HCT116 (cell line): ENCODE results near the gene TNRC6A. TPM values are rescaled to one million over a fixed set of nuclear protein-coding genes. Genes with fewer than 3 reads are reported as not detected.

ENCODE experiments used
- ATAC-seq: fragments of 200-7000 bp; cut with Tn5 transposase; 2 replicates; pipeline ENCODE4 v1.9.1; 2020; ENCODE audit warnings: mild to moderate bottlenecking, moderate library complexity
- BruUV-seq: library from RNA; stranded (reverse); fragments of 400-500 nt; replicated peaks from 2 replicates; lab custom pipeline; 2021; lab: Mats Ljungman, UMichigan
- CTCF ChIA-PET: fragments of 300-600 bp; sonication (Branson Sonifier 250); formaldehyde crosslinking; loops from one replicate; lab custom pipeline; 2021; ENCODE audit warnings: antibody characterized with exemption; lab: Charles Lee
- POLR2A ChIA-PET: fragments of 300-600, 350-600 bp; sonication (Branson Sonifier 250); formaldehyde crosslinking; loops from one replicate; lab custom pipeline; 2021; ENCODE audit warnings: antibody characterized with exemption; lab: Charles Lee
- RAD21 ChIA-PET, 2 experiments: fragments of 300-600 bp; sonication (Branson Sonifier 250); formaldehyde crosslinking; loops; one replicate each; lab custom pipeline; 2023; ENCODE audit warnings: low total read pairs in 2 of 2; ENCODE audit not compliant: uncharacterized antibody in 2 of 2, unreplicated experiment in 2 of 2, low non-redundant PET in 1 of 2; lab: Charles Lee
- DNase-seq: peaks from one replicate; pipeline ENCODE4 v3.0.0-alpha.2; 2010; ENCODE audit warnings: low read depth, low spot score
- H2AFZ ChIP-seq: fragments of 200-600 bp; shearing (Covaris generic), sonication (generic); 2 replicates; pipeline ENCODE4 v1.6.1; 2017; ENCODE audit warnings: low read depth, mixed run types, mixed read lengths, antibody characterized with exemption, low read length; ENCODE audit not compliant: poor library complexity, severe bottlenecking
- H3K27ac ChIP-seq: 2 replicates; pipeline ENCODE4 v1.5.1; 2012; ENCODE audit warnings: low read depth, low read length
- H3K27me3 ChIP-seq: fragments of 200-600 bp; sonication (generic); 2 replicates; pipeline ENCODE4 v1.6.1; 2016; ENCODE audit warnings: mixed run types, low read length, mixed read lengths; ENCODE audit not compliant: insufficient read depth
- H3K36me3 ChIP-seq, 2 experiments: fragments of 200-500 bp in 1 of 2; fragments of 200-600 bp in 1 of 2; sonication (Bioruptor generic) in 1 of 2; sonication (generic) in 1 of 2; 2 replicates each; pipeline versions ENCODE4 v1.5.1 to v1.6.1; 2014 to 2016; ENCODE audit warnings: low read length in 2 of 2, inconsistent platforms in 1 of 2, mixed read lengths in 1 of 2, mixed run types in 1 of 2; ENCODE audit not compliant: insufficient read depth in 2 of 2, control insufficient read depth in 1 of 2
- H3K4me1 ChIP-seq, 2 experiments: fragments of 200-600 bp in 1 of 2; sonication (generic) in 1 of 2; 2 replicates each; pipeline versions ENCODE4 v1.5.1 to v1.6.1; 2012 to 2017; ENCODE audit warnings: low read length in 2 of 2, inconsistent platforms in 1 of 2, mild to moderate bottlenecking in 1 of 2, mixed read lengths in 1 of 2, mixed run types in 1 of 2, moderate library complexity in 1 of 2; ENCODE audit not compliant: insufficient read depth in 2 of 2, control insufficient read depth in 1 of 2
- H3K4me2 ChIP-seq: fragments of 200-600 bp; sonication (generic); 2 replicates; pipeline ENCODE4 v1.6.1; 2017; ENCODE audit warnings: mixed run types, low read length, mixed read lengths
- H3K4me3 ChIP-seq, 2 experiments: fragments of 200-600 bp in 1 of 2; sonication (generic) in 1 of 2; replicated peaks in 1 of 2; 2 replicates each; pipeline ENCODE4 v1.5.1; 2011 to 2016; ENCODE audit warnings: low read length in 2 of 2, control low read depth in 1 of 2, low read depth in 1 of 2, mild to moderate bottlenecking in 1 of 2, mixed read lengths in 1 of 2, mixed run types in 1 of 2
- H3K79me2 ChIP-seq: fragments of 200-600 bp; sonication (generic); 2 replicates; pipeline ENCODE4 v1.6.1; 2017; ENCODE audit warnings: mild to moderate bottlenecking, mixed run types, low read length, moderate library complexity, mixed read lengths; ENCODE audit not compliant: insufficient read depth
- H3K9ac ChIP-seq: fragments of 200-600 bp; sonication (generic); 2 replicates; pipeline ENCODE4 v1.6.1; 2016; ENCODE audit warnings: low read length, mixed read lengths
- H3K9me2 ChIP-seq: fragments of 200-600 bp; sonication (generic), shearing (Covaris generic); 2 replicates; pipeline ENCODE4 v1.6.1; 2017; ENCODE audit warnings: mixed run types, mild to moderate bottlenecking, moderate library complexity; ENCODE audit not compliant: insufficient read depth
- H3K9me3 ChIP-seq, 2 experiments: fragments of 200-500 bp in 1 of 2; fragments of 200-600 bp in 1 of 2; sonication (Bioruptor generic) in 1 of 2; sonication (generic) in 1 of 2; 2 replicates each; pipeline ENCODE4 v1.6.1; 2014 to 2017; ENCODE audit warnings: low read length in 2 of 2, mixed read lengths in 2 of 2, inconsistent platforms in 1 of 2, low read depth in 1 of 2, mild to moderate bottlenecking in 1 of 2, mixed run types in 1 of 2, moderate library complexity in 1 of 2; ENCODE audit not compliant: control insufficient read depth in 1 of 2, insufficient read depth in 1 of 2
- H4K20me1 ChIP-seq: fragments of 200-600 bp; sonication (generic), shearing (Covaris generic); 2 replicates; pipeline ENCODE4 v1.6.1; 2017; ENCODE audit warnings: mixed run types, mild to moderate bottlenecking, moderate library complexity; ENCODE audit not compliant: insufficient read depth
- CEBPB ChIP-seq: IDR thresholded peaks from 2 replicates; pipeline ENCODE4 v1.6.1; 2012; ENCODE audit warnings: low read depth
- CTCF ChIP-seq, 3 experiments: fragments of 200-600 bp in 1 of 3; sonication (generic) in 1 of 3; IDR thresholded peaks in 2 of 3; conservative IDR thresholded peaks in 1 of 3; 2 replicates each; pipeline ENCODE4 v1.5.1; 2012 to 2017; ENCODE audit warnings: low read depth in 2 of 3, low read length in 2 of 3, antibody characterized with exemption in 1 of 3, borderline replicate concordance in 1 of 3, control low read depth in 1 of 3, mild to moderate bottlenecking in 1 of 3, mixed read lengths in 1 of 3, mixed run types in 1 of 3, moderate library complexity in 1 of 3; ENCODE audit not compliant: insufficient read depth in 1 of 3
- ELF1 ChIP-seq: IDR thresholded peaks from 2 replicates; pipeline ENCODE4 v1.6.1; 2012; ENCODE audit warnings: low read depth, borderline replicate concordance
- JUND ChIP-seq: IDR thresholded peaks from 2 replicates; pipeline ENCODE4 v1.6.1; 2012
- SIN3A ChIP-seq: IDR thresholded peaks from 2 replicates; pipeline ENCODE4 v1.6.1; 2012; ENCODE audit warnings: low read depth
- TCF7L2 ChIP-seq: IDR thresholded peaks from 2 replicates; pipeline ENCODE4 v1.7.0; 2011; ENCODE audit warnings: borderline replicate concordance, inconsistent platforms; ENCODE audit not compliant: insufficient read depth, insufficient read length; ENCODE audit errors: extremely low read depth
- ZBTB33 ChIP-seq: IDR thresholded peaks from 2 replicates; pipeline ENCODE4 v1.6.1; 2011; ENCODE audit warnings: mild to moderate bottlenecking, low read length, moderate library complexity; ENCODE audit not compliant: insufficient replicate concordance; ENCODE audit errors: extremely low read depth
- intact Hi-C: fragments of 100-400 bp; cut with micrococcal nuclease; formaldehyde crosslinking; loops from 2 replicates; pipeline ENCODE4 v1.10.0; 2022
- total RNA-seq: library from RNA; stranded (reverse); gene quantifications from one replicate; pipeline ENCODE4 v1.2.1, GENCODE V29; 2021; ENCODE audit not compliant: unreplicated experiment
- TF ChIP-seq, protein P1 (sequence below): IDR thresholded peaks from 2 replicates; pipeline ENCODE4 v1.6.1; 2012; ENCODE audit warnings: low read depth
- TF ChIP-seq, protein P2 (sequence below): IDR thresholded peaks from 2 replicates; pipeline ENCODE4 v1.6.1; 2012

TNRC6A gene
- total RNA-seq, 1 experiment from 2014 or later: 37.0 TPM

DNA sequence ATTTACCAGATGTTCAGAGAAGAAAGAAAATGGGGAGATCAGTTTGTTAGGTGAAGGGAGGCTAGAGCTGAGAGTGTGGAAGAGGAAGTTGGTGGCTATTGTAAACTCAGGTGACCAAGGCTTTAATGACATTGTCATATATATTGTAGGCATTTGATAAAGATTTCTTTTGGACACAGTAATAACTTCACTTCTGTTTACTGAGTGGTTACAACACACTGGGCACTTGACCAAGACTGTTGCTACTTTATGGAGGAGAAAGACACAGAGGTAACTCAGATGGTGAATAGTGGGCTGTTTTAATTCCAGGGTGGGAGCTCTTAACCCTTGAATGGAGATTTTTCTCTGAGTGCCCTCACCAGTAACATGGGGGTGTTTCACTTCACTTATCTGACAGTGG, 46.0 kb downstream of the TNRC6A start:
- H3K27me3 ChIP-seq: no peaks in the 10 kb centered on the region
- BruUV-seq: no TSS peak
- H3K4me2 ChIP-seq: no peak overlapping the region
- H3K9ac ChIP-seq: no peak overlapping the region
- CTCF ChIA-PET: no interaction called here
- H3K79me2 ChIP-seq: peaks cover 61% of the 10 kb centered on the region
- no peaks in the 10 kb centered on the region for H3K9me3 ChIP-seq
- POLR2A ChIA-PET: no interaction called here
- DNase-seq (no peak), ATAC-seq (no peak)
- H3K4me3 ChIP-seq: no peak overlapping the region
- H3K4me1 ChIP-seq: no peaks in the 10 kb centered on the region
- H3K27ac ChIP-seq: no peak overlapping the region
- RAD21 ChIA-PET: no interaction called here
- H4K20me1 ChIP-seq: peaks cover 13% of the 10 kb centered on the region; the same call in 1 of the 2 replicates
- no peaks in the 10 kb centered on the region for H3K9me2 ChIP-seq
- intact Hi-C loops: no loop called here
- TF ChIP-seq, protein P1, sequence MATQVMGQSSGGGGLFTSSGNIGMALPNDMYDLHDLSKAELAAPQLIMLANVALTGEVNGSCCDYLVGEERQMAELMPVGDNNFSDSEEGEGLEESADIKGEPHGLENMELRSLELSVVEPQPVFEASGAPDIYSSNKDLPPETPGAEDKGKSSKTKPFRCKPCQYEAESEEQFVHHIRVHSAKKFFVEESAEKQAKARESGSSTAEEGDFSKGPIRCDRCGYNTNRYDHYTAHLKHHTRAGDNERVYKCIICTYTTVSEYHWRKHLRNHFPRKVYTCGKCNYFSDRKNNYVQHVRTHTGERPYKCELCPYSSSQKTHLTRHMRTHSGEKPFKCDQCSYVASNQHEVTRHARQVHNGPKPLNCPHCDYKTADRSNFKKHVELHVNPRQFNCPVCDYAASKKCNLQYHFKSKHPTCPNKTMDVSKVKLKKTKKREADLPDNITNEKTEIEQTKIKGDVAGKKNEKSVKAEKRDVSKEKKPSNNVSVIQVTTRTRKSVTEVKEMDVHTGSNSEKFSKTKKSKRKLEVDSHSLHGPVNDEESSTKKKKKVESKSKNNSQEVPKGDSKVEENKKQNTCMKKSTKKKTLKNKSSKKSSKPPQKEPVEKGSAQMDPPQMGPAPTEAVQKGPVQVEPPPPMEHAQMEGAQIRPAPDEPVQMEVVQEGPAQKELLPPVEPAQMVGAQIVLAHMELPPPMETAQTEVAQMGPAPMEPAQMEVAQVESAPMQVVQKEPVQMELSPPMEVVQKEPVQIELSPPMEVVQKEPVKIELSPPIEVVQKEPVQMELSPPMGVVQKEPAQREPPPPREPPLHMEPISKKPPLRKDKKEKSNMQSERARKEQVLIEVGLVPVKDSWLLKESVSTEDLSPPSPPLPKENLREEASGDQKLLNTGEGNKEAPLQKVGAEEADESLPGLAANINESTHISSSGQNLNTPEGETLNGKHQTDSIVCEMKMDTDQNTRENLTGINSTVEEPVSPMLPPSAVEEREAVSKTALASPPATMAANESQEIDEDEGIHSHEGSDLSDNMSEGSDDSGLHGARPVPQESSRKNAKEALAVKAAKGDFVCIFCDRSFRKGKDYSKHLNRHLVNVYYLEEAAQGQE: no peak
- TF ChIP-seq SIN3A (no peak), ZBTB33 (no peak), ELF1 (no peak), CEBPB (no peak), CTCF (IDR thresholded peaks at IDR 0.05 in 2 of 3, conservative IDR thresholded peaks at IDR 0.05 in 1 of 3; ENCODE audit: borderline replicate concordance in 1 of 3, insufficient read depth in 1 of 3, low read depth in 2 of 3, low read length in 2 of 3) (no peak), TCF7L2 (no peak), JUND (no peak)
- TF ChIP-seq, protein P2, sequence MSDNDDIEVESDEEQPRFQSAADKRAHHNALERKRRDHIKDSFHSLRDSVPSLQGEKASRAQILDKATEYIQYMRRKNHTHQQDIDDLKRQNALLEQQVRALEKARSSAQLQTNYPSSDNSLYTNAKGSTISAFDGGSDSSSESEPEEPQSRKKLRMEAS: no peak
- H3K36me3 ChIP-seq: peaks cover 21 to 26% of the 10 kb centered on the region in 2 experiments; a peak in 3 of 4 replicates
- H2AFZ ChIP-seq: no peak overlapping the region
